Amniotic epithelial cell (primary cell): ENCODE results near the gene PITPNM3.
"Not testable (repeated sequence)": the region's sequence is repeated elsewhere in the genome, so short reads cannot be mapped to it uniquely, and the experiment has no call there.

Experiments
- DNase-seq: peaks from one replicate; pipeline ENCODE4 v3.0.0-alpha.2; 2010; ENCODE audit warnings: low read depth

Gene PITPNM3

DNA sequence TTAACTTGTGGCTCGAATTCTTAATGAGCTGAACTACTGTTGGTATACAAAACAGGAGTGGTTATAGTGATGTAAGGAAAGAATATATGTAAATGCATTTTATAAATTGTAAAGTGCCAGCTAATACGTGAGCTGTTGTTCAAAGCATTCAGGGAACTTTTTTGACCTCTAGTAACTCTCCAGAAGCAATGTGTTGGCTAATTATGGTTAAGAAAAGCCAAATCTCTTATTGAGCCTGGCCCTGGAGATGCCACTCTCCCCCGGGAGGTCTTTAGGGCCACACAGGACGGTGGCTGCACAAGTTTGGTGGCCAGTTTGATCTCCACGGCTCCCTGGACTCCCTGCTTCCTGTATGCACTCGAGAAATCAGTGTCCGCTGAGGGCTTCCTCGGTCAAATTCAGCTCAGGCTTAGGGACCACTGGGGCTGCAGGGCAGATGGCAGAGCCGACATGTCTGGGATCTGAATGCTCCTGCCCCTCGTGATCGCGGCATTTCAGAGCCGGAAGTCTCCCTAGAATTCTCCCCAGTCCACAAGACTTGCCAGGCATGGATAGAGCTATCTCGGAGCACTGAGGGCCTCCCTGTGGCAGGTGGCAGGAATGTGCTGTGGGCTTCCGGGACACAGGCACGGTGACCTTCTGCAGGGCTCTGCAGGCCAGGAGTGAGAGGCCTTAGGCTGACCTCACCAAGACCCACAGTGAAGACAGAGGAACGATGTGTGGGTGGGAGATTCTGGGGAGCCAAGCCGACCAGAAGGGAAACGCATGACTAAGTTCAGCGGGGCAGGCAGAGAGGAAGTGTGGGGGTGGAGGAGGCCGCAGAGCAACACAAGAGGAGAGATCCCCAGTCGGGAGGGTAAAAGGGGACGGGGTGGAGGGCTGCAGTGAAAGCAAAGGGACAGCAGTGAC is 18.6 kb upstream of the PITPNM3 start:
- peak; percentile 87 for DNase-seq

DNA sequence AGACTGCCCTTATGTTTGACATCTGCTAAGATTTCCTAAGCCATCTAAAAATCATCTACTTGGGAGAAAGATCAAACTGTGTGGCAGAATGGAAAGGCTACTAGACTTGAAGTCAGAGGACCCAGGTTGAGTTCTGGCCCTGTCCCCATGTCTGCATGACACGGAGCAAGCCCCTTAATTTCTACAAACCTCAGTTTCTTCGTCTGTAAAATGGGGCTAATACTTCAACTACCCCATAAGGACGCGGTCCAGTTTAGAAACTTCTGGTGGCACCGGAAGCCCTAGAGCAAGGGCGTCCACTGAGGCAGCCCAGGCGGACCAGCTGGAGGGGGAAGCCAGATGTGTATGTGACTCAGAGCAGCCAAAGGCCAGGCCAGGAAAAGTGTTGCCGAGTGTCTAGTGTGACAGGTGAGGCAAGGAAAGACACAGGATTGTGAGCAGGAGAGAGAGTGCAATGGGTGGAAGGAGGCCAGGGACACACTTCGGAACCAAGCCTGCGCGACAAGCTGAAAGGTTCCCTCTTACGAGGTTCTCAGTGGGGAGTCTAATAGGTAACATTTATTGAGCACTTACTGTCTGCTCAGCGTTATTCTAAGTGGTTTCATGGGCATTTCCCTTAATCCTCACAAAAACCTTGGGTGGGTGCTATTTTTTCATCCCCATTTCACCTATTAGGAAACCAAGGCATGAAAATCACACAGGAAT is 17.8 kb upstream of the PITPNM3 start:
- no peak for DNase-seq

GRCh38 chr17:6573495-6573894 is 17.1 kb upstream of the PITPNM3 start:
- not testable (repeated sequence) for DNase-seq

GRCh38 chr17:6572972-6573370 is 16.6 kb upstream of the PITPNM3 start:
- no peak for DNase-seq

- no peak for DNase-seq
Observed at GRCh38 chr17:6571452-6571781, 15.1 kb upstream of the PITPNM3 start.

DNA sequence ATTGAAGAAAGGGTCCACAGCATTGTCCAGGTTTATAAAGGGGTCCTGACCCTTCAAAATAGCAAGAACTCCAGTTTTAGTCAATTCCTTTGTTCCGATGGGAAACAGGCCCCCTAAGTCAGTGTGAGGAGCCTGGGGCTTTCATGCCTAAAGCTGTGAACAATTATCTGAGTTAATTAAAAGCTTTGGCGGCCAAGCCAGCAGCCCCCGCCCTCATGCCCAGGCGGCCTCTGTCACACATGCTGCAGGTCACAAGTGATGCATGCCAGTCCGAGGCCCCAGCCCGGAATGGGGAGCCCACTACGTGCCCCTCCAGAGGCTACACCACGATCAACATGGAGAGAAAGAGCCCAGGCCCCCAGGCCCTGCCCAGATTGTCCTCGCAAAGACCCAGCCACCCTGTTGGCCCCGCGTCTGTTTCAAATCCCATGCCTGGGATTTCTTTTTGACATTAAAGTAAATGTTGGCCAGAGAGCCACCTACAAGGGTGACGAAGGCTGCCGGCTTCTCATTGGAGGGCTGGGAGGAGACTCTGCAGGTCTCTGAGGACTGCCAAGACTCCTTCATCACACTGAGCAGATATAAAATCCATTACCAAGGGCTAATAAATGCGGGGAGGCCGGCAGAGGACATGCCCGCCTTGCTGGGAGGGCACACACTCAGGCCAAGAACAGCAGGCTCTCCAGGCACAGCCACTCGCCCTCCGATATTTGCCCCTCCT is 14.5 kb upstream of the PITPNM3 start:
- no peak for DNase-seq

DNA sequence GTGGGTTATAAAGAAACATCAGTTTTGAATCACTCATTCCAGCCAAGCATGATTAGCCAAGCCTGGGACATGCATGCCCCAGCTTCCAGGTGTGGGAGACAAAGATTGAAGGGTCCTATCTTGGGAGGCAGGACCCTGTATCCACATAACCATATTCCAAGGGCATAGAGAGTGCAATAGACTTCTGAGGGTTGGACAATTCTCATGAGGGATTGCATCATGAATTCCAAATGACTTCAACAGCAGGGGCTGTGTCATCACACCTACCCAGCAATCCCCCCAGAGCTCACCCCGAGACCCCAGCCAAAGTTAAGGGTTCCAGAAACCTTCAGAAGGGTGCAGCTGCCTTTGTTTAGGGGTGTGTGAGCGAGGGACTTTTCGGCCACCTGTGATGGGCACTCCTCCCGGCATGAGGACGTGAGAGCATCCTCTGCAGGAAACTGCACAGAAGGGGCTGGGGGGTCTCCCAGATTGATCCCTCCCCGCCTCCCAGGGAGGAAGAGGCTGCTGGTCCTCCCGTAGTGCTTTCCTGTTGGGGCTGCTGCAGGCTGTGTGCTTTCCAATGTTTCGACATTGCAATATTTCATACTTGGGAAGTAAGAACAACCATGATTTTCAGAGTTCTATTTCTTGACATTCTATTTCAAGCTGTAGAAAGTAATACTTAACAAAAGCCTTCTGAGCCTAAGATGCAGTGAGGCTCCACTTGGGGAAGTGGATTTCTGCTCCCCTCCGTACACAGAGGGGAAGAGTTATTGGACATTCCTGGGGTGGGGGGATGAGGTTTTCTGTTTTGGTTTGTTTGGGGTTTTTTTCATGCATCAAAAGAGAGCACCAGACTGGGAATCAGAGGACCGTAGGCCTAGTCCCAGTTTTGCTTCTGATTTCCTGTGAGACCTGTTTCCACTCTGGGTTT is 13.3 kb upstream of the PITPNM3 start:
- peak; percentile 21 for DNase-seq

GRCh38 chr17:6568184-6568758 is 11.9 kb upstream of the PITPNM3 start:
- DNase-seq, result no peak

- DNase-seq, result peak; percentile 29
Observed at GRCh38 chr17:6567528-6568183, 11.3 kb upstream of the PITPNM3 start.

- DNase-seq, result no peak
Observed at GRCh38 chr17:6561446-6561845, 5.1 kb upstream of the PITPNM3 start.

GRCh38 chr17:6560496-6560895 is 4.1 kb upstream of the PITPNM3 start:
- DNase-seq, result no peak

DNA sequence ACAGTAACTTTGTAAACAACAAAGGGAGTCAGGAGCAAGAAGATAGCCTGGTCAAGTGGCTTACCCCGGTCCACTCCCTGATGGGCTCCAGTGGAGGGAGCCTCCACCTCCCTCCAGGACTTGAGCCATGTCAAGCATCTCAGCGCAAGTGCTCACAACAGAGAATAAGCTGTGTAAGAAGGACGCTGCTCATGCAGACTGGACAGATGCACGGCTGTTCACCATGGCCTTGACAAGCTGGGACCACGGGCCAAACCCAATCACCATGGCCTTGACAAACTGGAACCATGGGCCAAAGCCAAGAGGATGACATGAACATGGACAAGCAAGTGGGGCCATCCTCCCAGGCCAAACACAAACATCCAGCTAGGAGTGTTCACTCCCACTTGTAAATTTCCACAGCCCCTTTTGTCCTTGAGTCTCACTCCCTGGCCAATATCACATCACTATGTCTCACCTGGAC is 3.4 kb upstream of the PITPNM3 start:
- no peak for DNase-seq

DNA sequence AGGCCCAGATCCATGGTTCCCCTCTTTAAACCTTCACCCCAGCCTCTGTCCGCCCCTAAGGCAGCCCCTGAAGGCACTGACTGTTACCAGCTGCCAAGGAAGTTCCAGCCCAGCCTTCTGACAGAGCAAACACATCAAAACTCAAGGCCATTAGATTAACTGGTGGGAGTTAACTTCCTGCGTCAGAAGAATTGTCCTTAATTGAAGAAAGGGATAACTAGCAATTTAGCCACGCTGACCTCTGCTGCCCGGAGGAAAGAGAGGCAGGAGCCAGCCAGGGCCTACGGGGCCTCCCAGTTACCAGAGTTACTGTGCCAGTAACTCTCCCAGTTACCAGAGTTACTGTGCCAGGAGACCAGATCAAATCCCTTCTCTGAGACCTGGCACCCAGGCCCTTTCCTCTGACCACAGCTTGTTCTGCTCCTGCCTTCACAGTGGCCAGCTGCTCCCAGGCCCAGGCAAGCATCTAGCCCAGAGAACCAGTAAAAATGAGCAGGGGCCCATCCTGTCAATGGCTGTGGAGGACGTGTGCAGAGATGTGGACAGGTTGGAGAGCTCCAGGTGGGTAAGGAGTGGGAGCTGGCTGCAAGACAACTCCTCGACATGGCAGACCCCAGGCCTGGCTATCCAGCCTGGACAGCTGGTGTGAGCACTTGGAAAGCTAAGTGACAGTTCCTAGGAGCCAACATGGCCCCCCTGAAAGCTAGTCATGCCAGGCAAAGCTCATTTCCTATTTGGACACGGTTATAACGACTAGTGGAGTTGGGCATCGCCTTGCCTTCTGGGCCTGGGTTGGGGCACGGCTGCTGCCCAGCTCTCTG is 2.8 kb upstream of the PITPNM3 start:
- DNase-seq, result peak; percentile 72

- DNase-seq, result no peak
Observed at GRCh38 chr17:6558276-6558675, 1.9 kb upstream of the PITPNM3 start.

GRCh38 chr17:6557040-6557438 is 684 bp upstream of the PITPNM3 start:
- no peak for DNase-seq

GRCh38 chr17:6555331-6556120 is 829 bp downstream of the PITPNM3 start:
- peak; percentile 59 for DNase-seq

DNA sequence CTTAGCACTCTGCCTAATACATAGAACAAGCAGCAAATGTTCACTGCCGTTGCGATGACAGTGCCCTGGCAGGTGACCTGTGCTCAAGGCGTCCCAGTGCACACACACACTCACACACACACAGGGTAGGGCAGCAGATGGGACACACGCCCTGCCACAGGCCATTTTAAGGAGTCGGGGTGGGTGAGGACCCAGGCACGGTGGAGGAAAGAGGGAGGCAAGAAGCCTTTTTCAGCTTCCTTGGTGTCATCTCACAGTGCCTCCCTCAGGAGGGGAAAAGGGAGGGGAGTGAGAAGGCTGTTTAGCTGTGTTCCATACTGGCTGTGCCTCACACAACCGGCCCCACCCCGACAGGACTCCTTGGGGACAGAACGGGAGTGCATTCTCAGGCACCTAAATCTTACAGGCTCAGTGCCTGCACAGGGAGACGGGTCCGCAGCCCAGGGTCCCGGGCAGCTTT is 1.5 kb downstream of the PITPNM3 start:
- DNase-seq, result no peak

DNA sequence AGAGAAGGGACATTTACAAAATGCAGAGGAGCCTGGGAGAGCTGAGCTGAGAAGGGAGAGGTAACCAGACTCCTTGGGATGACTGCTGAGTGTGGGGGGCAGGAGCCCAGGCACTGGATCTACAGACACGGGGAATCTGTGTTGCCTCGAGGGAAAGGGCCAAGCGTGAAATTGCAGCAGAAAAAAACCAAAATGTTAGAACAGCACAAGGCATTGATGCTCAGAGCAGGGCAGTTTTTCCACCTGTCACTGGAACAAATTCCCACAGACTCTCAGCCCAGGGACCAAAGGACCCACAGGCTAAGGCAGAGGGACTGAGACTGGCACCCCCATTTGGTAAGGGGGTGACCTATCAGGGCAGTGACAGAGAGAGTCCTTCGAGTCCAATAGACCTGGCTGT is 2.0 kb downstream of the PITPNM3 start:
- DNase-seq, result no peak
